HG03442 (cell line): Measurements from ENCODE around the gene GRB7.

Experiments
- ATAC-seq: cut with Tn5 transposase; IDR thresholded peaks from one replicate; pipeline ENCODE4 v1.9.1; 2021; ENCODE audit warnings: mild to moderate bottlenecking, moderate library complexity; ENCODE audit not compliant: unreplicated experiment

GRB7 gene

GRCh38 chr17:39794249-39794970 lies 56.7 kb downstream of the GRB7 start:
- ATAC-seq = peak; percentile 81
